Uterus (tissue), 2 donors: ENCODE results near the gene FGF11.

Experiments
- CTCF ChIP-seq, 4 experiments: fragments of 200-600 bp in 2 of 4; fragments of 450-650 bp in 2 of 4; sonication (generic) in 2 of 4; IDR thresholded peaks; one replicate each; pipeline ENCODE4 v1.5.1; 2016 to 2019; ENCODE audit warnings: antibody characterized with exemption in 4 of 4, mild to moderate bottlenecking in 2 of 4, moderate library complexity in 1 of 4
- POLR2A ChIP-seq, 2 donors: fragments of 450-650 bp; IDR thresholded peaks; one replicate each; pipeline ENCODE4 v1.6.1; 2016; ENCODE audit warnings: antibody characterized with exemption in 2 of 2, mild to moderate bottlenecking in 1 of 2, moderate library complexity in 1 of 2

DNA sequence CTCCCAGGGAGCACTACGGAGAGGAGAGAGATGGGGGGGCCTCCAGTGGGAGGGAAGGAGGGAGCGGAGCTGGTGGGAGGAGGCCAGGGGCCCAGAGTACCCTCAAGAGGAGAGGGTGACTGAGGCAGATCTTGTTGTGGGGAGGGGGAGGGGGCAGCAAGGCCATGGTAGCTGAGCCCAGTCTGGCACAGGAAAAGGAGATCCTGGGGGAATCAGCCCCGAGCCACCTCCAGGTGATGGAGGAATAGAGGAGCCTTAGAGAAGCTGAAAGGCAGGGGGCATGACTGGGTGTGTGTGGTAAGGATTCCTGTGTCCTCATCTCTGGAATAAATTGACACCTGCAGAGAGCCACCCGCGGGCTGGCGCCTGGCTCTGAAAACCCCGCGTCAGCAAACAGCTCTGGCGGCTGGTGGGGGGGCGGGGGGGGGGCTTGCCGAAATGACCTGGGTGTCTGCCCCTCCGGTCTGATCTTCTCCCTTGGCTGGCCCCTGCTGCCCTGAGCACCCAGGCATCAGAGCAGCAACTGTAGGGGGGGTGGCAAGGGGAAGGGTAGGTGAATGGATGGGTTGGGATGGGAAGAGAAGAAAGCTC, 33.0 kb upstream of the FGF11 start:
- no peak for TF ChIP-seq CTCF (IDR thresholded peaks at IDR 0.05)
- TF ChIP-seq POLR2A (IDR thresholded peaks at IDR 0.05) = no peak
